CD4-positive, alpha-beta T cell treated with Interleukin-6 for 4 hours (primary cell): ENCODE measurements around the gene MMP24OS.
"Not testable (repeated sequence)": the region's sequence is repeated elsewhere in the genome, so short reads cannot be mapped to it uniquely, and the experiment has no call there.

Experiments used
- DNase-seq: peaks from one replicate; pipeline ENCODE4 v3.0.0-alpha.2; 2020; ENCODE audit warnings: mixed read lengths

The MMP24OS gene

GRCh38 chr20:35273449-35274171 is 4.3 kb downstream of the MMP24OS start:
- DNase-seq = no peak

- DNase-seq = no peak
Measured at GRCh38 chr20:35271904-35272303, 6.0 kb downstream of the MMP24OS start.

DNA sequence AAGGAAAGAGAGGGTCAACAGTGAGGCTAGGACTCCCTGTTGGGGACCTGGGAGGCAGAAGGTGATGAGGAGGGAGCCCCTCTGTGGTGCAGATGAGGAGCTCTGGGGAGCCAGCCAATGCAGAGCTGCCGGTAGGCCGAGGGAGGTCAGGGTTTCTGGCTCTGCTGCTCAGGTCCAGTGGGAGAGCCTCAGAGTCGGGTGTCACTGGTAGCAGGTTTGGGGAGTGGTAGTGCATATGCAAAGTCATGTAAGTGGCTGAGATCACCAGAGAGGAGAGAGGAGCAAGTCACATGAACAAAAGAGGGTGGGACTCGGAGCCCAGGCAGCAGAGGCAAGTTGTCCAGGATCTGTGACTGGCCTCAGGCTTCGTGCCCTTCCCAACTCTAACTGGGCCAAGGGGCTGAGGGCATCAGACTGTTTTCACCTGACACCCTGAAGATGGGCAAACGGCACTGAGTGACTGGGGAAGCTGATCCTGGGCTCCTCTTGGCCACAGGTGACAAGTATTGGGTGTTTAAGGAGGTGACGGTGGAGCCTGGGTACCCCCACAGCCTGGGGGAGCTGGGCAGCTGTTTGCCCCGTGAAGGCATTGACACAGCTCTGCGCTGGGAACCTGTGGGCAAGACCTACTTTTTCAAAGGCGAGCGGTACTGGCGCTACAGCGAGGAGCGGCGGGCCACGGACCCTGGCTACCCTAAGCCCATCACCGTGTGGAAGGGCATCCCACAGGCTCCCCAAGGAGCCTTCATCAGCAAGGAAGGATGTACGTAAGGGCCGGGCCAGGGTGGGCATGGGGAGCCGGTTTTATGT is 6.6 kb downstream of the MMP24OS start:
- no peak for DNase-seq

- DNase-seq = no peak
Measured at GRCh38 chr20:35270021-35270902, 7.7 kb downstream of the MMP24OS start.

GRCh38 chr20:35269055-35269781 is 8.7 kb downstream of the MMP24OS start:
- peak; percentile 57 for DNase-seq

- DNase-seq = no peak
Measured at GRCh38 chr20:35267092-35267491, 10.8 kb downstream of the MMP24OS start.

DNA sequence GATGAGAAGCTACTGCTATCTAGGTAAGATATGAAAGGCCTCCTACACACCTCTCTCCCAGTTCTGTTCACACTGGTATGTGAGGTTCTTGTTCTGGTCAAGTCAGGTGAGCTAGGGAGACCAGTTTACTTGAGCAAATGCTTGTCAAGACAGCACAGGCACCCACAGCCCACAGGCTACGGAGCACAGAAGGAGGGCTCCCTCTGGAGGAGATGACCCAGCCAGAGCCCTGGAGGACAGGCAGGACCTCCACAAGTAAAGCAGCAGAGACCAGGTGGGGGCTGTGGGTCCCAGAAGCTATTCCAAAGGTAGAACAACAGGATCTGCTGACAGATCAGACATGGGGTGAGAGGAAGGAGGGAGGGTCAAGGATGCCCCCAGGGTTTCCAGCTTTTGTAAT is 13.2 kb downstream of the MMP24OS start:
- no peak for DNase-seq

GRCh38 chr20:35263532-35264341 is 14.2 kb downstream of the MMP24OS start:
- DNase-seq = no peak

GRCh38 chr20:35262731-35263531 is 15.0 kb downstream of the MMP24OS start:
- not testable (repeated sequence) for DNase-seq

DNA sequence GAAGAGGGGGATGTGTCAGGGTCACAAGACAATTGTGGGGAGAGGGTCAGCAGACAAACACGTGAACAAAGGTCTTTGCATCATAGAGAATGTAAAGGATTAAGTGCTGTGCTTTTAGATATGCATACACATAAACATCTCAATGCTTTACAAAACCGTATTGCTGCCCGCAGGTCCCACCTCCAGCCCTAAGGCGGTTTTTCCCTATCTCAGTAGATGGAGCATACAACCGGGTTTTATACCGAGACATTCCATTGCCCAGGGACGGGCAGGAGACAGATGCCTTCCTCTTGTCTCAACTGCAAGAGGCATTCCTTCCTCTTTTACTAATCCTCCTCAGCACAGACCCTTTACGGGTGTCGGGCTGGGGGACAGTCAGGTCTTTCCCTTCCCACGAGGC is 15.6 kb downstream of the MMP24OS start:
- not testable (repeated sequence) for DNase-seq

GRCh38 chr20:35260426-35260825 is 17.5 kb downstream of the MMP24OS start:
- no peak for DNase-seq

- no peak for DNase-seq
Measured at GRCh38 chr20:35257175-35257909, 20.6 kb downstream of the MMP24OS start.

GRCh38 chr20:35254448-35254999 is 23.4 kb downstream of the MMP24OS start:
- no peak for DNase-seq

DNA sequence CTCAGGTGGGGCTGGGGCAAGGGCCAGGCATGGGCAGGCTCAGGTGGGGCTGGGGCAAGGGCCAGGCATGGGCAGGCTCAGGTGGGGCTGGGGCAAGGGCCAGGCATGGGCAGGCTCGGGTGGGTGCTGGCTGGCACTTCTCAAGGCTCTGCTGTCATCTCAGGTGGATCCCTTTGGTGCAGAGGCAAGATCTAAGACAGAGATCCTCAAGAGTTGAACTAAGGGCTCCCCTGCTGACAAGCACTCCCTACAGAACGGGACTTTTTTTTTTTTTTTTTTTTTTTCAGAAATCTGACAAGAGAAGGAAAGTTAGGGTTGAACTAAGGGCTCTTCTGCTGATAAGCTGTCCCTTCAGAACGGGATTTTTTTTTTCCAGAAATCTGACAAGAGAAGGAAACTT is 24.9 kb downstream of the MMP24OS start:
- no peak for DNase-seq

DNA sequence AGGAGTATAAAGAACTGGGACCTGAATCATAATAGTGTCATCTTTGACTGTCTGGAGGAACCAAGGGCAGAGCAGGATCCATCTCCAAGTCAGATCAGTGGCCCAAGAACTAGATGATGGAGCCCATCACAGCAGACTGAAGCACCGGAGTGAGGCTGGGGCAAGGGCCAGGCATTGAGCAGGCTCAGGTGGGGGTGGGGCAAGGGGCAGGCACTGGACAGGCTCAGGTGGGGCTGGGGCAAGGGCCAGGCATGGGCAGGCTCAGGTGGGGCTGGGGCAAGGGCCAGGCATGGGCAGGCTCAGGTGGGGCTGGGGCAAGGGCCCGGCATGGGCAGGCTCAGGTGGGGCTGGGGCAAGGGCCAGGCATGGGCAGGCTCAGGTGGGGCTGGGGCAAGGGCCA is 25.3 kb downstream of the MMP24OS start:
- not testable (repeated sequence) for DNase-seq

DNA sequence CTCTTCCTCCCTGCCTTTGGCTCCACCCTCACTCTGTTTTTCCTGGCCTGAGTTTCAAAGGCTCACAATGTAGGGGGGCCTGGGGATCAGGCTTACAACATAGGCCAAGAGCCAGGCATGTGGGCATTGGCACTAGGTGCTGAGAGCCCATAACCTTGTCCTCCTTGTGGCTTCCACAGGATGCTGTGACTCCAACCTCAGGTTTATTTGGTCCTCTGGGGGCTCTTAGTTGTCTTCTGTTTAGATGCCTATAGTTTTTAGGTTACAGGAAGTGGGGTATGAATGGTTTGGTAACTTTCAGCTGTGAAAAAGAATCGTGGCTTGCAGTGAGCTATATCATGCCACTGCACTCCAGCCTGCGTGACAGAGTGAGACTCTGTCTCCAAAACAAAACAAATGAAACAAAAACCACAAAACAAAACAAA is 25.9 kb downstream of the MMP24OS start:
- DNase-seq = peak; percentile 40

- DNase-seq = no peak
Measured at GRCh38 chr20:35251613-35251940, 26.3 kb downstream of the MMP24OS start.

- no peak for DNase-seq
Measured at GRCh38 chr20:35248641-35249475, 29.1 kb downstream of the MMP24OS start.

GRCh38 chr20:35246723-35247122 is 31.2 kb downstream of the MMP24OS start:
- no peak for DNase-seq
